ENCODE measurements around the gene PPP1R16B.

PPP1R16B gene

GRCh38 chr20:38840053-38840893 lies 34.8 kb downstream of the PPP1R16B start:
- Histone ChIP-seq H3K36me3 (ENCODE audit: control insufficient read depth in 1 of 2, insufficient read depth in 2 of 2, low read length in 2 of 2) (no peaks in the 10 kb centered on the region), H2BK5ac (ENCODE audit: low read depth, low read length, poor library complexity) (no peak overlapping the region), H4K12ac (ENCODE audit: low read depth, low read length) (no peak overlapping the region), H3K9ac (ENCODE audit: low read length) (no peak overlapping the region), H3K4ac (ENCODE audit: low read depth, low read length) (no peak overlapping the region), H4K91ac (ENCODE audit: low read depth, low read length) (no peak overlapping the region), H3K4me2 (ENCODE audit: low read length) (no peak overlapping the region), H2BK120ac (ENCODE audit: insufficient read depth, low read length, poor library complexity) (no peak overlapping the region), H3K14ac (ENCODE audit: low read length) (no peak overlapping the region), H3K4me1 (ENCODE audit: control insufficient read depth in 1 of 2, insufficient read depth in 2 of 2, low read length in 2 of 2) (no peaks in the 10 kb centered on the region), H2AFZ (ENCODE audit: insufficient read depth, low read length, poor library complexity) (no peak overlapping the region), H3K18ac (ENCODE audit: low read length) (no peak overlapping the region), H2AK5ac (ENCODE audit: low read length) (no peak overlapping the region), H3K23ac (ENCODE audit: low read length) (no peak overlapping the region), H3K9me3 (ENCODE audit: insufficient read depth, low read depth, low read length) (peaks cover 2% of the 10 kb centered on the region), H2BK12ac (ENCODE audit: low read length) (no peak overlapping the region), H3K27ac (ENCODE audit: low read depth, low read length) (no peak overlapping the region), H3K4me3 (ENCODE audit: low read depth, low read length) (no peak overlapping the region), H4K8ac (ENCODE audit: low read depth, low read length) (no peak overlapping the region), H3K79me1 (ENCODE audit: low read length) (no peaks in the 10 kb centered on the region), H3K27me3 (ENCODE audit: insufficient read depth, low read length) (no peaks in the 10 kb centered on the region), H3K79me2 (ENCODE audit: control insufficient read depth, insufficient read depth, low read length, poor library complexity) (no peaks in the 10 kb centered on the region)
- WGBS (ENCODE audit: extremely low coverage, insufficient coverage, insufficient read length), result no CpG with 5 or more reads among the region's 14 CpGs
- no peak for DNase-seq

- Histone ChIP-seq H2BK12ac (ENCODE audit: low read length) (no peak overlapping the region), H3K14ac (ENCODE audit: low read length) (no peak overlapping the region), H3K4me1 (ENCODE audit: control insufficient read depth in 1 of 2, insufficient read depth in 2 of 2, low read length in 2 of 2) (no peaks in the 10 kb centered on the region), H3K9ac (ENCODE audit: low read length) (no peak overlapping the region), H3K4me2 (ENCODE audit: low read length) (no peak overlapping the region), H3K4me3 (ENCODE audit: low read depth, low read length) (no peak overlapping the region), H3K18ac (ENCODE audit: low read length) (no peak overlapping the region), H3K4ac (ENCODE audit: low read depth, low read length) (no peak overlapping the region), H3K27ac (ENCODE audit: low read depth, low read length) (no peak overlapping the region), H3K27me3 (ENCODE audit: insufficient read depth, low read length) (no peaks in the 10 kb centered on the region), H3K79me1 (ENCODE audit: low read length) (no peaks in the 10 kb centered on the region), H4K91ac (ENCODE audit: low read depth, low read length) (no peak overlapping the region), H4K8ac (ENCODE audit: low read depth, low read length) (no peak overlapping the region), H3K23ac (ENCODE audit: low read length) (no peak overlapping the region), H2BK5ac (ENCODE audit: low read depth, low read length, poor library complexity) (no peak overlapping the region), H2AK5ac (ENCODE audit: low read length) (no peak overlapping the region), H3K9me3 (ENCODE audit: insufficient read depth, low read depth, low read length) (peaks cover 2% of the 10 kb centered on the region), H2BK120ac (ENCODE audit: insufficient read depth, low read length, poor library complexity) (no peak overlapping the region), H3K79me2 (ENCODE audit: control insufficient read depth, insufficient read depth, low read length, poor library complexity) (no peaks in the 10 kb centered on the region), H3K36me3 (ENCODE audit: control insufficient read depth in 1 of 2, insufficient read depth in 2 of 2, low read length in 2 of 2) (no peaks in the 10 kb centered on the region), H2AFZ (ENCODE audit: insufficient read depth, low read length, poor library complexity) (no peak overlapping the region), H4K12ac (ENCODE audit: low read depth, low read length) (no peak overlapping the region)
- no CpG with 5 or more reads among the region's 8 CpGs for WGBS (ENCODE audit: extremely low coverage, insufficient coverage, insufficient read length)
- DNase-seq, result no peak
These were observed 35.5 kb downstream of the PPP1R16B start for GRCh38 chr20:38840894-38841470.

- DNase-seq, result no peak
- no peak overlapping the region for H4K91ac ChIP-seq (ENCODE audit: low read depth, low read length)
- H2AK5ac ChIP-seq (ENCODE audit: low read length), result no peak overlapping the region
These were observed 36.1 kb downstream of the PPP1R16B start for GRCh38 chr20:38841570-38841969.

GRCh38 chr20:38842026-38842425 lies 36.5 kb downstream of the PPP1R16B start:
- Histone ChIP-seq H3K27ac (ENCODE audit: low read depth, low read length) (no peak overlapping the region), H3K9me3 (ENCODE audit: insufficient read depth, low read depth, low read length) (peaks cover 2% of the 10 kb centered on the region), H3K9ac (ENCODE audit: low read length) (no peak overlapping the region), H2BK120ac (ENCODE audit: insufficient read depth, low read length, poor library complexity) (no peak overlapping the region), H3K4me1 (ENCODE audit: control insufficient read depth in 1 of 2, insufficient read depth in 2 of 2, low read length in 2 of 2) (no peaks in the 10 kb centered on the region), H4K12ac (ENCODE audit: low read depth, low read length) (no peak overlapping the region), H2AFZ (ENCODE audit: insufficient read depth, low read length, poor library complexity) (no peak overlapping the region), H2BK5ac (ENCODE audit: low read depth, low read length, poor library complexity) (no peak overlapping the region), H2BK12ac (ENCODE audit: low read length) (no peak overlapping the region), H3K4ac (ENCODE audit: low read depth, low read length) (no peak overlapping the region), H3K79me1 (ENCODE audit: low read length) (no peaks in the 10 kb centered on the region), H3K18ac (ENCODE audit: low read length) (no peak overlapping the region), H3K4me2 (ENCODE audit: low read length) (no peak overlapping the region), H3K23ac (ENCODE audit: low read length) (no peak overlapping the region), H3K14ac (ENCODE audit: low read length) (no peak overlapping the region), H4K91ac (ENCODE audit: low read depth, low read length) (no peak overlapping the region), H2AK5ac (ENCODE audit: low read length) (no peak overlapping the region), H3K27me3 (ENCODE audit: insufficient read depth, low read length) (no peaks in the 10 kb centered on the region), H3K4me3 (ENCODE audit: low read depth, low read length) (no peak overlapping the region), H3K79me2 (ENCODE audit: control insufficient read depth, insufficient read depth, low read length, poor library complexity) (no peaks in the 10 kb centered on the region), H3K36me3 (ENCODE audit: control insufficient read depth in 1 of 2, insufficient read depth in 2 of 2, low read length in 2 of 2) (no peaks in the 10 kb centered on the region), H4K8ac (ENCODE audit: low read depth, low read length) (no peak overlapping the region)
- WGBS (ENCODE audit: extremely low coverage, insufficient coverage, insufficient read length), result no CpG with 5 or more reads among the region's 1 CpG
- no peak for DNase-seq

More at GRCh38 chr20:38841570-38841969, 36.1 kb downstream of the PPP1R16B start:
- Histone ChIP-seq H3K79me1 (ENCODE audit: low read length) (no peaks in the 10 kb centered on the region), H3K4me3 (ENCODE audit: low read depth, low read length) (no peak overlapping the region), H3K9me3 (ENCODE audit: insufficient read depth, low read depth, low read length) (peaks cover 2% of the 10 kb centered on the region), H3K4me2 (ENCODE audit: low read length) (no peak overlapping the region), H3K9ac (ENCODE audit: low read length) (no peak overlapping the region), H3K79me2 (ENCODE audit: control insufficient read depth, insufficient read depth, low read length, poor library complexity) (no peaks in the 10 kb centered on the region), H2BK120ac (ENCODE audit: insufficient read depth, low read length, poor library complexity) (no peak overlapping the region), H4K8ac (ENCODE audit: low read depth, low read length) (no peak overlapping the region), H2BK5ac (ENCODE audit: low read depth, low read length, poor library complexity) (no peak overlapping the region), H3K27me3 (ENCODE audit: insufficient read depth, low read length) (no peaks in the 10 kb centered on the region), H3K18ac (ENCODE audit: low read length) (no peak overlapping the region), H3K23ac (ENCODE audit: low read length) (no peak overlapping the region), H3K4me1 (ENCODE audit: control insufficient read depth in 1 of 2, insufficient read depth in 2 of 2, low read length in 2 of 2) (no peaks in the 10 kb centered on the region), H2AFZ (ENCODE audit: insufficient read depth, low read length, poor library complexity) (no peak overlapping the region), H2BK12ac (ENCODE audit: low read length) (no peak overlapping the region), H3K36me3 (ENCODE audit: control insufficient read depth in 1 of 2, insufficient read depth in 2 of 2, low read length in 2 of 2) (no peaks in the 10 kb centered on the region), H3K4ac (ENCODE audit: low read depth, low read length) (no peak overlapping the region), H3K27ac (ENCODE audit: low read depth, low read length) (no peak overlapping the region), H3K14ac (ENCODE audit: low read length) (no peak overlapping the region), H4K12ac (ENCODE audit: low read depth, low read length) (no peak overlapping the region)
- no CpG with 5 or more reads among the region's 2 CpGs for WGBS (ENCODE audit: extremely low coverage, insufficient coverage, insufficient read length)

All from trophoblast cell (in vitro differentiated cells and primary cell).